MCF 10A (cell line): Measurements from ENCODE around the gene TLCD3B. TPM values are rescaled to one million over a fixed set of nuclear protein-coding genes. Genes with fewer than 3 reads are reported as not detected.

ENCODE experiments used
- BruUV-seq: library from RNA; stranded (reverse); fragments of 400-500 nt; replicated peaks from 2 replicates; lab custom pipeline; 2021; lab: Mats Ljungman, UMichigan
- CTCF ChIA-PET: fragments of 300-600 bp; sonication (Branson Sonifier 250); formaldehyde crosslinking; extraction: SDS; loops from one replicate; lab custom pipeline; 2021; ENCODE audit warnings: antibody characterized with exemption, inconsistent platforms; lab: Yijun Ruan, JAX
- POLR2A ChIA-PET: fragments of 300-600, 350-650 bp; sonication (Branson Sonifier 250); formaldehyde crosslinking; extraction: SDS; loops from one replicate; lab custom pipeline; 2020; ENCODE audit warnings: antibody characterized with exemption, inconsistent platforms; lab: Yijun Ruan, JAX
- DNase-seq: peaks from one replicate; pipeline ENCODE4 v3.0.0-alpha.2; 2018; ENCODE audit not compliant: unreplicated experiment
- H3K27ac Mint-ChIP-seq: one replicate; pipeline ENCODE4 v1.8.0; 2022; ENCODE audit warnings: mild to moderate bottlenecking, low read depth, mixed read lengths; ENCODE audit not compliant: unreplicated experiment
- H3K27me3 Mint-ChIP-seq: one replicate; pipeline ENCODE4 v1.8.0; 2022; ENCODE audit warnings: mixed read lengths; ENCODE audit not compliant: insufficient read depth, unreplicated experiment
- H3K36me3 Mint-ChIP-seq: one replicate; pipeline ENCODE4 v1.8.0; 2022; ENCODE audit warnings: mild to moderate bottlenecking, moderate library complexity, mixed read lengths; ENCODE audit not compliant: insufficient read depth, unreplicated experiment
- H3K4me1 Mint-ChIP-seq: one replicate; pipeline ENCODE4 v1.8.0; 2022; ENCODE audit warnings: mixed read lengths; ENCODE audit not compliant: insufficient read depth, unreplicated experiment
- H3K4me3 Mint-ChIP-seq: one replicate; pipeline ENCODE4 v1.8.0; 2022; ENCODE audit warnings: mild to moderate bottlenecking, moderate library complexity, mixed read lengths; ENCODE audit not compliant: unreplicated experiment
- H3K9me3 Mint-ChIP-seq: one replicate; pipeline ENCODE4 v1.8.0; 2022; ENCODE audit warnings: mixed read lengths; ENCODE audit not compliant: unreplicated experiment
- CTCF ChIP-seq: fragments of 200-600 bp; IDR thresholded peaks from one replicate; pipeline ENCODE4 v1.8.0; 2022; ENCODE audit warnings: antibody characterized with exemption, mild to moderate bottlenecking; ENCODE audit not compliant: unreplicated experiment
- intact Hi-C: fragments of 100-400 bp; cut with micrococcal nuclease; formaldehyde crosslinking; loops from 2 replicates; pipeline ENCODE4 v1.14.1; 2022
- total RNA-seq: library from RNA; stranded (reverse); gene quantifications from 2 replicates; pipeline ENCODE4 v1.2.3, GENCODE V29; 2022

The TLCD3B gene
- total RNA-seq, 1 experiment from 2014 or later: 0.21 TPM

- H3K4me3 Mint-ChIP-seq: peak within 1 kb of the TSS; percentile 97
- TSS peak; percentile 59 for BruUV-seq
- no peaks in the 10 kb centered on the region for H3K27me3 Mint-ChIP-seq
- peak; percentile 99 for DNase-seq
- H3K4me1 Mint-ChIP-seq: peaks cover 25% of the 10 kb centered on the region
- peak within 1 kb of the TSS; percentile 95 for H3K27ac Mint-ChIP-seq
- no peaks in the 10 kb centered on the region for H3K9me3 Mint-ChIP-seq
- CTCF ChIA-PET: interaction anchor here (0.6 to 2.3 kb wide), 4 partner anchors 10 to 1576 kb away, joined by 3 to 9 read pairs (median 4); no protein-coding TSS in a partner anchor
- POLR2A ChIA-PET: interaction anchor here (0.6 to 6.7 kb wide), 38 partner anchors 10 to 1202 kb away, joined by 3 to 173 read pairs (median 4); partner anchors contain the start of genes CORO1A, FBRS, HIRIP3 and KIF22
- no peak for TF ChIP-seq CTCF
- intact Hi-C loops: loop anchor here (1.0 kb wide), 1 partner anchor 12 kb away; a partner anchor contains a TSS
- H3K36me3 Mint-ChIP-seq: peaks cover 51% of the 10 kb centered on the region
Observed at GRCh38 chr16:30065102-30065942, 34.3 kb upstream of the TLCD3B start, which contains the start of gene ALDOA. TSS of gene ALDOA (plus strand) at chr16:30065760. CDS start at chr16:30066898, 1,138 bp downstream.

- TF ChIP-seq CTCF: no peak
- peak overlapping the region; percentile 97 for H3K4me3 Mint-ChIP-seq
- no TSS peak for BruUV-seq
- ChIA-PET CTCF (interaction anchor here (0.6 to 0.7 kb wide), 4 partner anchors 82 to 1575 kb away, joined by 3 to 4 read pairs (median 3); no protein-coding TSS in a partner anchor), POLR2A (interaction anchor here (0.7 to 6.7 kb wide), 17 partner anchors 9 to 683 kb away, joined by 3 to 173 read pairs (median 8); partner anchors contain the start of genes FBRS, MAPK3, MVP and PPP4C)
- H3K4me1 Mint-ChIP-seq: peaks cover 25% of the 10 kb centered on the region
- H3K9me3 Mint-ChIP-seq: no peaks in the 10 kb centered on the region
- no peak for DNase-seq
- H3K27me3 Mint-ChIP-seq: no peaks in the 10 kb centered on the region
- peaks cover 45% of the 10 kb centered on the region for H3K36me3 Mint-ChIP-seq
- H3K27ac Mint-ChIP-seq: peak overlapping the region; percentile 95
- intact Hi-C loops: loop anchor here (1.0 kb wide), 1 partner anchor 11 kb away; a partner anchor contains a TSS
Observed at GRCh38 chr16:30064729-30065101, 33.6 kb upstream of the TLCD3B start.

- peak; percentile 55 for DNase-seq
- Mint-ChIP-seq H3K27ac (peak overlapping the region; percentile 95), H3K27me3 (no peaks in the 10 kb centered on the region), H3K4me1 (peaks cover 25% of the 10 kb centered on the region), H3K36me3 (peaks cover 39% of the 10 kb centered on the region), H3K9me3 (no peaks in the 10 kb centered on the region), H3K4me3 (peak overlapping the region; percentile 97)
- peak; percentile 15 for TF ChIP-seq CTCF
- ChIA-PET POLR2A (interaction anchor here (0.7 to 6.7 kb wide), 8 partner anchors 9 to 260 kb away, joined by 3 to 173 read pairs (median 17); partner anchors contain the start of genes MAPK3, PPP4C and TBX6), CTCF (interaction anchor here (0.6 to 1.6 kb wide), 10 partner anchors 9 to 1575 kb away, joined by 3 to 5 read pairs (median 3); partner anchors contain the start of gene TLCD3B)
- no TSS peak for BruUV-seq
- intact Hi-C loops: no loop called here
Observed at GRCh38 chr16:30063893-30064728, 33.0 kb upstream of the TLCD3B start.
